Measurements from ENCODE around the gene RAPGEF2. TPM values are rescaled to one million over a fixed set of nuclear protein-coding genes. Genes with fewer than 3 reads are reported as not detected.
A peak's percentile ranks its signal among the peaks of the same experiment; 100 is the strongest.
"Not testable (repeated sequence)": the region's sequence is repeated elsewhere in the genome, so short reads cannot be mapped to it uniquely, and the experiment has no call there.

The RAPGEF2 gene
- total and polyA plus RNA-seq, 3 experiments from 2014 or later = 1.0 to 34.3 (median 29.2) TPM

DNA sequence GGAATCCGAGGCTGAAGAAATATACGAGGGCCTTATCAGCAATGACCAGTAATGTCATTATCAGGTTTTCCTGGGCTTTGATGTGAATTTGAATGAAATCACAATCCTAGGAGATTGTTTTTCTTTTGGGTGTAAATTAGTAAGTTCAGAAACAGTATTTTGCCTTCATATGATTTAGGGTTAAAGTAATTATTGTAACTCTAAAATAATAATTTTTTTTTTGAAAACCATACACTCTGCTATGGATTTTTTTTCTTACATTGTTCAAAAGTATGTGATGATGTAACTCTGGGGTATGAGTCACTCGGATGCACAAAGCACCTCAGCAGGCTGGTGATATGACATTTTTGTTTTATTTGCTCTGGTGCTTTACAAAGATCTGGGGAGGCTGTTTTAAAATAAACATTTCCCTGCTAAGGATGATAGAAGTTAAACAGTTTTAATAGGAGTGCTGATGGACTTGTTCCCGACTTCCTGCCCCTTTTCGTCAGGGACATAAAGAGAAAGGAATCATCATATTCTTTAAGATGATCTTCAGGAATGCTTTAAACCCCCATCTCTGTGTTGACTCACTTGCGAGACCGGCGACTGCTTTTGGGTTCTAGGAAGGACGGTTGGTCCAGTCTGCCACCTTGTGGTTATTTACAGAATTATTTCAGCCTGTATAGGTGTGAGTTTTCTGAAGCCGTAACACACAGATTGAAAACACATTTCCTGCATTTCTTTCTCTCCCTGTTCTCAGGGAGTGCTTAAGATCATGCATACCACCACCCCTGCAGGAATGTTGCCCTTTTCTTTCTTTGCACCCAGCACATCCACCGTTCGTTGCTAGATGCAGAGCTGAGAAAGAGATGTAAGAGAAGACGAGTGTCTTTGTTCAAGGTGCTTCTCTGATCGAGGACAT, 72.5 kb downstream of the RAPGEF2 start:
- Histone ChIP-seq H3K36me3 (ENCODE audit: insufficient read depth, low read length) (no peaks in the 10 kb centered on the region), H3K27me3 (ENCODE audit: insufficient read depth, low read length, poor library complexity, severe bottlenecking) (no peaks in the 10 kb centered on the region), H3K27ac (ENCODE audit: low read depth, low read length) (no peak overlapping the region), H3K4me3 (ENCODE audit: low read length) (no peak overlapping the region), H3K4me1 (ENCODE audit: insufficient read depth, low read length) (peaks cover 9% of the 10 kb centered on the region), H3K9me3 (ENCODE audit: low read length) (no peaks in the 10 kb centered on the region)
- Mint-ChIP-seq H3K27me3 (no peaks in the 10 kb centered on the region), H3K27ac (peak overlapping the region in 3 of 8 donors; percentile 2 to 37 (median 34)), H3K9me3 (no peaks in the 10 kb centered on the region), H3K36me3 (no peaks in the 10 kb centered on the region), H3K4me1 (peaks cover 20 to 43% (median 41%) of the 10 kb centered on the region in 3 donors), H3K4me3 (no peak overlapping the region)
- peak; percentile 26 to 62 (median 55) for DNase-seq
- ChIA-PET CTCF (interaction anchor here (0.8 to 1.0 kb wide), 2 partner anchors 38 to 438 kb away, joined by 3 read pairs; no protein-coding TSS in a partner anchor), POLR2A (no interaction called here)

DNA sequence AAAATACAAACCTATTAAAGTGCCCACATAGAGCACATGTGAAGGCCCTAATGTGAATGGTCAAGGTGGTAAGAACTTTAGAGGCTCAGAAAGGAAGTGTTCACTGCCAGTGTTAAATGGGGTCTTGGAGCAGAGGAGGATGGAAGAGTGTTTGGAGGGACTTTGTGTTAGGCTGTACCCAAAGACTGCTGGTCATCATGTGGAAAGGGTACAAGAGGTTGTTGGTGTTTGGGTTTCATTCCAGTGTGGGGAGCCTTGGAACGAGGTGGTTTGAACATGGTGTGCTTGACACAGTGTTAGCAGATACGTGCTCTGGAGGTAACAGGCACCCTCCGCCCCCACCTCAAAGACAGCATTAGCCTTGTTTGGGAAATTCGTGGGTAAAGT, 73.1 kb downstream of the RAPGEF2 start:
- no peak overlapping the region for H3K4me3 ChIP-seq (ENCODE audit: low read length)
- H3K9me3 ChIP-seq (ENCODE audit: low read length) = no peaks in the 10 kb centered on the region
- no peak for DNase-seq
- H3K27me3 ChIP-seq (ENCODE audit: insufficient read depth, low read length, poor library complexity, severe bottlenecking) = no peaks in the 10 kb centered on the region
- H3K9me3 Mint-ChIP-seq = no peaks in the 10 kb centered on the region
- H3K4me1 Mint-ChIP-seq = peaks cover 20 to 43% (median 37%) of the 10 kb centered on the region in 3 donors
- H3K27me3 Mint-ChIP-seq = no peaks in the 10 kb centered on the region
- H3K27ac Mint-ChIP-seq = peak overlapping the region in 1 of 8 donors; percentile 2
- no peak overlapping the region for H3K27ac ChIP-seq (ENCODE audit: low read depth, low read length)
- no peaks in the 10 kb centered on the region for H3K36me3 ChIP-seq (ENCODE audit: insufficient read depth, low read length)
- ChIA-PET CTCF (interaction anchor here (0.8 to 1.0 kb wide), 2 partner anchors 38 to 439 kb away, joined by 3 read pairs; no protein-coding TSS in a partner anchor), POLR2A (no interaction called here)
- no peak overlapping the region for H3K4me3 Mint-ChIP-seq
- H3K4me1 ChIP-seq (ENCODE audit: insufficient read depth, low read length) = peaks cover 9% of the 10 kb centered on the region
- no peaks in the 10 kb centered on the region for H3K36me3 Mint-ChIP-seq

DNA sequence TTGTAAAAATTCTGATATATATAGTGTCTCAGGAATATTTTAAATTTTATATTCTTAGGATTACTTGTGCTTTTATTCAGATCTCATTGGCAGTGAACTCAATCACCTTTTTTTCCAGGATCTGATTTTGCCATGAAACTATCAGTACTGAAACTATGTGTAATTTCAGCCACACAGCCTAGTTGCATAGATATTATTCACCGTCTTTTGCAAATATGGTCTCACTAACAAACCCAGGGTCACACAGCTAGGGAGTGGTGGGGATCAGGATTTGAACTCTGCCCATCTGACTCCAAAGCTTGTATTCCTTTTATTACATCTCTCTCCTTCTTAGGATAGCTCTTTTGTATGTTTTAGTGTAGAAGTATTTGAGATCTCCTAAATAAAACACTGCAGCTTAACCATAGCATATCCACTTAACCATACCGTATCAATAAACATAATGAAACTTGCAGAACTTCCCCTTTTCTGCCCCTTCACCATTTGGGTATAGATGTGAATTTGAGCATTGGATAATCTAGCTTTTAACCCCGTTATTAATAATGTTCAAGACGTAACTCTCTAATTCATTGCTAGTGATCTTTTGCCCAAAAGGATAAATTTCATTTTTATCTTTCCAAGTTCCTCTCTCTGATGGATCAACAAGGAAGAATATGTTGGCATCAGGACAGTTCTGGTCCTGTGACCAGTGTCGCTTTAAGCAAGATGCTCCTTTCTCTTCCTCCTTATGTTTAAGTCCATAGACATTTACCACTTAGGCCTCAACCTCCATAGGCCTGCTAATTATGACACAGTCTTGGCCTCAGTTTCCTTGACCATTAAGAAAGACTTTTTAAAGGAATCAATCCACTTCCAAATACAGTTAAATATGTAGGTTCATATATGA, 74.6 kb downstream of the RAPGEF2 start:
- Histone ChIP-seq H3K9me3 (ENCODE audit: low read length) (no peaks in the 10 kb centered on the region), H3K4me1 (ENCODE audit: insufficient read depth, low read length) (peaks cover 9% of the 10 kb centered on the region), H3K4me3 (ENCODE audit: low read length) (no peak overlapping the region), H3K27ac (ENCODE audit: low read depth, low read length) (no peak overlapping the region), H3K36me3 (ENCODE audit: insufficient read depth, low read length) (no peaks in the 10 kb centered on the region), H3K27me3 (ENCODE audit: insufficient read depth, low read length, poor library complexity, severe bottlenecking) (no peaks in the 10 kb centered on the region)
- Mint-ChIP-seq H3K4me3 (peak overlapping the region in 1 of 7 donors; percentile 7), H3K9me3 (no peaks in the 10 kb centered on the region), H3K4me1 (peaks cover 16 to 37% (median 26%) of the 10 kb centered on the region in 3 donors), H3K27ac (no peak overlapping the region), H3K36me3 (no peaks in the 10 kb centered on the region), H3K27me3 (no peaks in the 10 kb centered on the region)
- ChIA-PET CTCF (interaction anchor here (1.0 to 1.6 kb wide), 6 partner anchors 20 to 326 kb away, joined by 3 to 5 read pairs (median 4); no protein-coding TSS in a partner anchor), POLR2A (no interaction called here)
- no peak for DNase-seq

GRCh38 chr4:159178151-159178546, 75.3 kb downstream of the RAPGEF2 start:
- Histone ChIP-seq H3K27me3 (ENCODE audit: insufficient read depth, low read length, poor library complexity, severe bottlenecking) (no peaks in the 10 kb centered on the region), H3K4me1 (ENCODE audit: insufficient read depth, low read length) (peaks cover 9% of the 10 kb centered on the region), H3K36me3 (ENCODE audit: insufficient read depth, low read length) (no peaks in the 10 kb centered on the region), H3K4me3 (ENCODE audit: low read length) (no peak overlapping the region), H3K9me3 (ENCODE audit: low read length) (no peaks in the 10 kb centered on the region), H3K27ac (ENCODE audit: low read depth, low read length) (no peak overlapping the region)
- H3K36me3 Mint-ChIP-seq = no peaks in the 10 kb centered on the region
- H3K27me3 Mint-ChIP-seq = no peaks in the 10 kb centered on the region
- H3K4me1 Mint-ChIP-seq = peaks cover 16 to 36% (median 20%) of the 10 kb centered on the region in 3 donors
- H3K27ac Mint-ChIP-seq = no peak overlapping the region
- ChIA-PET POLR2A (no interaction called here), CTCF (interaction anchor here (0.6 to 1.6 kb wide), 6 partner anchors 25 to 457 kb away, joined by 3 to 5 read pairs (median 4); no protein-coding TSS in a partner anchor)
- H3K4me3 Mint-ChIP-seq = peak overlapping the region in 1 of 7 donors; percentile 7
- no peak for DNase-seq
- no peaks in the 10 kb centered on the region for H3K9me3 Mint-ChIP-seq

DNA sequence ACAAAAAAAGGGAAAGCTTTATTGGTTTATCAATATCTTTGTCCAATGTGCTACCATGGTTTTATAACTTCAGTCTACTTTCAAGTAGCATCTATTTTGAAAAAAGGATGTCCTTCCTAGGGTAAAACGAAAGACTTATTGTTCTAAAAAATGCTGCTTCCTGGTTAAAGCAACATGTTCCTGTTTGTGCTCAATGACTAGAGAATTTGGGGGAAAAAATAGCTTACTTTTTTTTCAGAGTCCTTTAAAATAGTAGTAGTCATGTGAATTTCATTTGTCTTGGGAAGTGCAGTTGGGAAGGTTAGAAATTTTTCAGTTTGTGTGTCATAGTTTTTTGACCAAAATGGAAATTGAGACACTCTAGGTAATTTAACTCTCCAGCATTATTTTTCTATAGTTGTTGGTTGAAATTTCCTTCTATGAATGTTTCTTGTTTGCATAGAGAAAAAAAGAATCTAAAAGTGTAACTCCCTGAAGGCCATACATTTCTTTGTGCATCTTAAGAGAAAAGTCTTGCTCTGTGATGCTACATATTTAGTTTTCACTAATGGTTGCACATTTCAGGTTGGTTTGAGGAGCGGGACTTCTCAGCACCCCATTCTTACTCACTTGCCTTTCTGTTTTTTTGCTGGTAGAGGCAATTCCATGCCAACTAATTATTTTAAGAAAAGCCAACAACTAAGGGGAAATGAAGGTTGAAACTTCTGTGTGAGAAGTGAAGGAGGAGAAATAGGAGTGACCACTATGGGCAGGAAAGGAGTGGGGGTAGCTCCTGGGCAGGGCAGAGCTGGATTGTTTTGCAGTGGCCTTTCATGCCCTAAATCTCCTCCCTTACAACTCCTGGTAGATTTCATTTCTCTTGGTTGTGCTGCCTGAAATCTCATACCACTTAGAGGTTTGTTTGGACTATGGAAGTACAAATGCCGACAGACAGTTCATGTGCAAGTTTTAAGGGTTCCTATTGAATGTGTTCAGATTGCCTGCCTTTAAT, 76.4 kb downstream of the RAPGEF2 start:
- Mint-ChIP-seq H3K4me3 (no peak overlapping the region), H3K27ac (no peak overlapping the region), H3K36me3 (no peaks in the 10 kb centered on the region), H3K9me3 (no peaks in the 10 kb centered on the region), H3K4me1 (peaks cover 16 to 34% (median 17%) of the 10 kb centered on the region in 3 donors), H3K27me3 (no peaks in the 10 kb centered on the region)
- Histone ChIP-seq H3K4me3 (ENCODE audit: low read length) (no peak overlapping the region), H3K27me3 (ENCODE audit: insufficient read depth, low read length, poor library complexity, severe bottlenecking) (no peaks in the 10 kb centered on the region), H3K4me1 (ENCODE audit: insufficient read depth, low read length) (peaks cover 9% of the 10 kb centered on the region), H3K9me3 (ENCODE audit: low read length) (no peaks in the 10 kb centered on the region), H3K36me3 (ENCODE audit: insufficient read depth, low read length) (no peaks in the 10 kb centered on the region), H3K27ac (ENCODE audit: low read depth, low read length) (no peak overlapping the region)
- CTCF ChIA-PET = interaction anchor here (0.6 to 1.3 kb wide), 2 partner anchors 36 to 458 kb away, joined by 3 read pairs; no protein-coding TSS in a partner anchor
- POLR2A ChIA-PET = no interaction called here
- DNase-seq = no peak

DNA sequence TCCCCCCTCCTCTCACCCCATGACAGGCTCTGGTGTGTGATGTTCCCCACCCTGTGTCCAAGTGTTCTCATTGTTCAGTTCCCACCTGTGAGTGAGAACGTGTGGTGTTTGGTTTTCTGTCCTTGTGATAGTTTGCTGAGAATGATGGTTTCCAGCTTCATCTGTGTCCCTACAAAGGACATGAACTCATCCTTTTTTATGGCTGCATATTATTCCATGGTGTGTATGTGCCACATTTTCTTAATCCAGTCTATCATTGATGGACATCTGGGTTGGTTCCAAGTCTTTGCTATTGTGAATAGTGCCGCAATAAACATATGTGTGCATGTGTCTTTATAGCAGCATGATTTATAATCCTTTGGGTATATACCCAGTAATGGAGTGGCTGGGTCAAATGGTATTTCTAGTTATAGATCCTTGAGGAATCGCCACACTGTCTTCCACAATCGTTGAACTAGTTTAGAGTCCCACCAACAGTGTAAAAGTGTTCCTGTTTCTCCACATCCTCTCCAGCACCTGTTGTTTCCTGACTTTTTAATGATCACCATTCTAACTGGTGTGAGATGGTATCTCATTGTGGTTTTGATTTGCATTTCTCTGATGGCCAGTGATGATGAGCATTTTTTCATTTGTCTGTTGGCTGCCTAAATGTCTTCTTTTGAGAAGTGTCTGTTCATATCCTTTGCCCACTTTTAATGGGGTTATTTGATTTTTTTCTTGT, 81.2 kb downstream of the RAPGEF2 start:
- H3K27ac Mint-ChIP-seq; H3K27me3 ChIP-seq (ENCODE audit: insufficient read depth, low read length, poor library complexity, severe bottlenecking); H3K27ac ChIP-seq (ENCODE audit: low read depth, low read length); DNase-seq; H3K9me3 Mint-ChIP-seq; POLR2A ChIA-PET; CTCF ChIA-PET; H3K4me1 ChIP-seq (ENCODE audit: insufficient read depth, low read length); H3K4me3 ChIP-seq (ENCODE audit: low read length); H3K36me3 Mint-ChIP-seq; H3K4me3 Mint-ChIP-seq; H3K36me3 ChIP-seq (ENCODE audit: insufficient read depth, low read length); H3K27me3 Mint-ChIP-seq; H3K9me3 ChIP-seq (ENCODE audit: low read length): not testable (repeated sequence)
- H3K4me1 Mint-ChIP-seq = peaks cover 12 to 26% (median 17%) of the 10 kb centered on the region in 3 donors

- CTCF ChIA-PET = interaction anchor here (1.4 kb wide), 1 partner anchor 17 kb away, joined by 4 read pairs; no protein-coding TSS in a partner anchor
- H3K4me3 Mint-ChIP-seq = no peak overlapping the region
- no peaks in the 10 kb centered on the region for H3K27me3 Mint-ChIP-seq
- H3K27me3 ChIP-seq (ENCODE audit: insufficient read depth, low read length, poor library complexity, severe bottlenecking) = no peaks in the 10 kb centered on the region
- POLR2A ChIA-PET = no interaction called here
- no peak overlapping the region for H3K27ac ChIP-seq (ENCODE audit: low read depth, low read length)
- H3K4me3 ChIP-seq (ENCODE audit: low read length) = no peak overlapping the region
- H3K4me1 ChIP-seq (ENCODE audit: insufficient read depth, low read length) = no peaks in the 10 kb centered on the region
- H3K36me3 Mint-ChIP-seq = peaks cover 0 to 4% (median 0%) of the 10 kb centered on the region in 3 donors
- DNase-seq = no peak
- peaks cover 7 to 13% (median 12%) of the 10 kb centered on the region in 3 donors for H3K4me1 Mint-ChIP-seq
- no peaks in the 10 kb centered on the region for H3K9me3 Mint-ChIP-seq
- no peak overlapping the region for H3K27ac Mint-ChIP-seq
- H3K9me3 ChIP-seq (ENCODE audit: low read length) = no peaks in the 10 kb centered on the region
- no peaks in the 10 kb centered on the region for H3K36me3 ChIP-seq (ENCODE audit: insufficient read depth, low read length)
Observed at GRCh38 chr4:159185591-159186023, 82.7 kb downstream of the RAPGEF2 start.
